ENCODE results near the gene MGAT5B.

DNA sequence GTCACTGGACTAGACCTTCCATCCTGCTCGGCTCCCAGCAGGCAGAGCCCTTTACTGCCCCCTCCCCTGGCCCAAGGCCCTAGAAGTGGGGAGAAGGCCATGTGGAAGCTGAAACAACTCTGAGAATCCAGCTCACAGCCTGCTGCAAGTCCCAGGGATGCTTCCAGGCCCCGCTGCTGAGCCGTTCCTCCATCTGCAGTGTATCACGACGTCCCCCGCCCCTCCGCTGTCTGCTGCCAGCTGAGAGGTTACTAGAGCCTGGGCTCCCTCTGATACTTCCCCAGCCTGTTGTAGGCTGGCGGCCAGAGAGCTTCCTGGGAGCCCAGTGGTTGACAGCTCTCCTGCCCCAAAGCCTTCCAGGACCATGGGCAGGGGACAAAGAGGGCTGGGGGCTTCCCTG, 118.2 kb downstream of the MGAT5B start:
- TF ChIP-seq, protein P1, sequence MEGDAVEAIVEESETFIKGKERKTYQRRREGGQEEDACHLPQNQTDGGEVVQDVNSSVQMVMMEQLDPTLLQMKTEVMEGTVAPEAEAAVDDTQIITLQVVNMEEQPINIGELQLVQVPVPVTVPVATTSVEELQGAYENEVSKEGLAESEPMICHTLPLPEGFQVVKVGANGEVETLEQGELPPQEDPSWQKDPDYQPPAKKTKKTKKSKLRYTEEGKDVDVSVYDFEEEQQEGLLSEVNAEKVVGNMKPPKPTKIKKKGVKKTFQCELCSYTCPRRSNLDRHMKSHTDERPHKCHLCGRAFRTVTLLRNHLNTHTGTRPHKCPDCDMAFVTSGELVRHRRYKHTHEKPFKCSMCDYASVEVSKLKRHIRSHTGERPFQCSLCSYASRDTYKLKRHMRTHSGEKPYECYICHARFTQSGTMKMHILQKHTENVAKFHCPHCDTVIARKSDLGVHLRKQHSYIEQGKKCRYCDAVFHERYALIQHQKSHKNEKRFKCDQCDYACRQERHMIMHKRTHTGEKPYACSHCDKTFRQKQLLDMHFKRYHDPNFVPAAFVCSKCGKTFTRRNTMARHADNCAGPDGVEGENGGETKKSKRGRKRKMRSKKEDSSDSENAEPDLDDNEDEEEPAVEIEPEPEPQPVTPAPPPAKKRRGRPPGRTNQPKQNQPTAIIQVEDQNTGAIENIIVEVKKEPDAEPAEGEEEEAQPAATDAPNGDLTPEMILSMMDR (IDR thresholded peaks at IDR 0.05) = no peak
- TF ChIP-seq POLR2A (IDR thresholded peaks at IDR 0.05) = no peak

Measured in lower leg skin (tissue), 3 donors.